HG03575 (cell line): ENCODE data around the gene SYNGR1.

Experiments
- ATAC-seq: cut with Tn5 transposase; IDR thresholded peaks from one replicate; pipeline ENCODE4 v1.9.1; 2021; ENCODE audit not compliant: unreplicated experiment, insufficient number of reproducible peaks, low FRiP score; ENCODE audit errors: extremely low read depth

SYNGR1 gene

GRCh38 chr22:39419096-39419495 is 69.3 kb downstream of the SYNGR1 start:
- no peak for ATAC-seq

- no peak for ATAC-seq
These were observed 70.1 kb downstream of the SYNGR1 start for GRCh38 chr22:39419911-39420310.

GRCh38 chr22:39421691-39422090 is 71.9 kb downstream of the SYNGR1 start:
- no peak for ATAC-seq

GRCh38 chr22:39422101-39422500 is 72.3 kb downstream of the SYNGR1 start:
- no peak for ATAC-seq

- no peak for ATAC-seq
These were observed 72.9 kb downstream of the SYNGR1 start for GRCh38 chr22:39422721-39423120.

- ATAC-seq = no peak
These were observed 74.2 kb downstream of the SYNGR1 start for GRCh38 chr22:39423976-39424375.

GRCh38 chr22:39426380-39427043 is 76.7 kb downstream of the SYNGR1 start:
- ATAC-seq = no peak

GRCh38 chr22:39427751-39428596 is 78.2 kb downstream of the SYNGR1 start:
- ATAC-seq = no peak

- no peak for ATAC-seq
These were observed 78.8 kb downstream of the SYNGR1 start for GRCh38 chr22:39428597-39429071.

GRCh38 chr22:39429186-39429585 is 79.4 kb downstream of the SYNGR1 start:
- no peak for ATAC-seq

- ATAC-seq = no peak
These were observed 80.3 kb downstream of the SYNGR1 start for GRCh38 chr22:39429916-39430575.

GRCh38 chr22:39430576-39431150 is 80.9 kb downstream of the SYNGR1 start:
- ATAC-seq = no peak

- no peak for ATAC-seq
These were observed 81.5 kb downstream of the SYNGR1 start for GRCh38 chr22:39431216-39431801.

- no peak for ATAC-seq
These were observed 82.0 kb downstream of the SYNGR1 start for GRCh38 chr22:39431821-39432251.

GRCh38 chr22:39432361-39432811 is 82.6 kb downstream of the SYNGR1 start:
- no peak for ATAC-seq

GRCh38 chr22:39433476-39434242 is 83.9 kb downstream of the SYNGR1 start:
- no peak for ATAC-seq

- ATAC-seq = no peak
These were observed 84.5 kb downstream of the SYNGR1 start for GRCh38 chr22:39434243-39434653.

- ATAC-seq = no peak
These were observed 84.9 kb downstream of the SYNGR1 start for GRCh38 chr22:39434721-39435120.
